ENCODE measurements around the gene NOL11.

GRCh38 chr17:67678414-67678813 is 39.3 kb upstream of the NOL11 start:
- TF ChIP-seq, protein P1, sequence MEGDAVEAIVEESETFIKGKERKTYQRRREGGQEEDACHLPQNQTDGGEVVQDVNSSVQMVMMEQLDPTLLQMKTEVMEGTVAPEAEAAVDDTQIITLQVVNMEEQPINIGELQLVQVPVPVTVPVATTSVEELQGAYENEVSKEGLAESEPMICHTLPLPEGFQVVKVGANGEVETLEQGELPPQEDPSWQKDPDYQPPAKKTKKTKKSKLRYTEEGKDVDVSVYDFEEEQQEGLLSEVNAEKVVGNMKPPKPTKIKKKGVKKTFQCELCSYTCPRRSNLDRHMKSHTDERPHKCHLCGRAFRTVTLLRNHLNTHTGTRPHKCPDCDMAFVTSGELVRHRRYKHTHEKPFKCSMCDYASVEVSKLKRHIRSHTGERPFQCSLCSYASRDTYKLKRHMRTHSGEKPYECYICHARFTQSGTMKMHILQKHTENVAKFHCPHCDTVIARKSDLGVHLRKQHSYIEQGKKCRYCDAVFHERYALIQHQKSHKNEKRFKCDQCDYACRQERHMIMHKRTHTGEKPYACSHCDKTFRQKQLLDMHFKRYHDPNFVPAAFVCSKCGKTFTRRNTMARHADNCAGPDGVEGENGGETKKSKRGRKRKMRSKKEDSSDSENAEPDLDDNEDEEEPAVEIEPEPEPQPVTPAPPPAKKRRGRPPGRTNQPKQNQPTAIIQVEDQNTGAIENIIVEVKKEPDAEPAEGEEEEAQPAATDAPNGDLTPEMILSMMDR (conservative IDR thresholded peaks at IDR 0.05): no peak
- TF ChIP-seq EZH2 (IDR thresholded peaks at IDR 0.05; ENCODE audit: low read depth): no peak

Measured in PC-9 (cell line).